EH (cell line): ENCODE data around the gene PCYOX1L.

Experiments
- DNase-seq: peaks from one replicate; pipeline ENCODE4 v3.0.0-alpha.2; 2015; ENCODE audit warnings: low read depth

The PCYOX1L gene

GRCh38 chr5:149338364-149338763, 19.5 kb upstream of the PCYOX1L start:
- no peak for DNase-seq

- no peak for DNase-seq
These were observed 16.9 kb upstream of the PCYOX1L start for GRCh38 chr5:149340920-149341319.

GRCh38 chr5:149341876-149342275, 16.0 kb upstream of the PCYOX1L start:
- no peak for DNase-seq

GRCh38 chr5:149344151-149344550, 13.7 kb upstream of the PCYOX1L start:
- no peak for DNase-seq

- DNase-seq, result peak; percentile 98
These were observed 12.5 kb upstream of the PCYOX1L start, which contains the start of gene GRPEL2 for GRCh38 chr5:149345147-149345891. GRPEL2 (plus strand) TSS chr5:149345499; CDS start chr5:149345540, 41 bp downstream.

GRCh38 chr5:149345892-149346222, 12.0 kb upstream of the PCYOX1L start:
- DNase-seq, result peak; percentile 59

GRCh38 chr5:149348518-149348917, 9.3 kb upstream of the PCYOX1L start:
- DNase-seq, result no peak

GRCh38 chr5:149349382-149349781, 8.5 kb upstream of the PCYOX1L start:
- no peak for DNase-seq

GRCh38 chr5:149352169-149352568, 5.7 kb upstream of the PCYOX1L start:
- DNase-seq, result no peak

- no peak for DNase-seq
These were observed 3.9 kb upstream of the PCYOX1L start for GRCh38 chr5:149353911-149354310.

- no peak for DNase-seq
These were observed 2.2 kb upstream of the PCYOX1L start for GRCh38 chr5:149355688-149356087.

- DNase-seq, result no peak
These were observed 1.5 kb upstream of the PCYOX1L start for GRCh38 chr5:149356391-149356790.

GRCh38 chr5:149358294-149358651, 427 bp downstream of the PCYOX1L start:
- DNase-seq, result peak; percentile 31

- DNase-seq, result no peak
These were observed 1.1 kb downstream of the PCYOX1L start for GRCh38 chr5:149358868-149359495.

GRCh38 chr5:149360272-149360671, 2.4 kb downstream of the PCYOX1L start:
- DNase-seq, result no peak

GRCh38 chr5:149362541-149362940, 4.7 kb downstream of the PCYOX1L start:
- no peak for DNase-seq

GRCh38 chr5:149363358-149363757, 5.5 kb downstream of the PCYOX1L start:
- DNase-seq, result no peak

- no peak for DNase-seq
These were observed 6.1 kb downstream of the PCYOX1L start for GRCh38 chr5:149363936-149364335.

- no peak for DNase-seq
These were observed 6.9 kb downstream of the PCYOX1L start for GRCh38 chr5:149364719-149365118.

- DNase-seq, result no peak
These were observed 7.6 kb downstream of the PCYOX1L start for GRCh38 chr5:149365418-149365817.

GRCh38 chr5:149366169-149366729, 8.4 kb downstream of the PCYOX1L start:
- no peak for DNase-seq

GRCh38 chr5:149367249-149367971, 9.6 kb downstream of the PCYOX1L start:
- peak; percentile 87 for DNase-seq
